HepG2 (cell line): Measurements from ENCODE around the gene PRKN. TPM values are rescaled to one million over a fixed set of nuclear protein-coding genes. Genes with fewer than 3 reads are reported as not detected.

ENCODE experiments used
- ATAC-seq: fragments of 200-7000 bp; cut with Tn5 transposase; 3 replicates; pipeline ENCODE4 v1.9.1; 2020; ENCODE audit warnings: mild to moderate bottlenecking, moderate library complexity
- BruUV-seq: library from RNA; stranded (reverse); fragments of 400-500 nt; replicated peaks from 2 replicates; lab custom pipeline; 2021; lab: Mats Ljungman, UMichigan
- CTCF ChIA-PET: fragments of 300-600 bp; formaldehyde crosslinking; extraction: SDS; loops from one replicate; lab custom pipeline; 2021; ENCODE audit warnings: low total read pairs, inconsistent platforms, low intra/inter-chr PET ratio; lab: Yijun Ruan, JAX
- POLR2A ChIA-PET: fragments of 350-600 bp; sonication (Branson Sonifier 250); formaldehyde crosslinking; loops from one replicate; lab custom pipeline; 2020; ENCODE audit warnings: antibody characterized with exemption, inconsistent platforms; lab: Yijun Ruan, JAX
- DNase-seq: peaks from one replicate; pipeline ENCODE4 v3.0.0-alpha.2; 2015; ENCODE audit warnings: low spot score
- FAIRE-seq: peaks from 3 replicates; lab custom pipeline; 2011; peaks lifted over from hg19 to GRCh38; lab: Jason Lieb, UNC
- H2AFZ ChIP-seq: one replicate; pipeline ENCODE4 v1.6.1; 2011; ENCODE audit warnings: low read length, inconsistent platforms
- H3K27ac ChIP-seq: fragments of 300-600 bp; 3 replicates; pipeline ENCODE4 v1.8.0; 2011; ENCODE audit warnings: mixed run types, mild to moderate bottlenecking, mixed read lengths, low read length, inconsistent platforms; ENCODE audit not compliant: insufficient read depth; ENCODE audit errors: extremely low read length
- H3K27me3 ChIP-seq, 2 experiments: fragments of 200-600 bp in 1 of 2; 2 replicates in 1 of 2; 3 replicates in 1 of 2; pipeline versions ENCODE4 v1.6.0 to v1.8.0; 2011; ENCODE audit warnings: low read length in 2 of 2, mild to moderate bottlenecking in 2 of 2, moderate library complexity in 2 of 2, inconsistent platforms in 1 of 2; ENCODE audit not compliant: insufficient read depth in 2 of 2, control insufficient read depth in 1 of 2
- H3K36me3 ChIP-seq, 2 experiments: fragments of 200-600 bp in 1 of 2; replicated peaks in 1 of 2; 2 replicates in 1 of 2; 3 replicates in 1 of 2; pipeline versions ENCODE4 v1.5.1 to v1.8.0; 2011; ENCODE audit warnings: low read length in 2 of 2, inconsistent platforms in 1 of 2; ENCODE audit not compliant: insufficient read depth in 2 of 2, control insufficient read depth in 1 of 2
- H3K4me1 ChIP-seq: 2 replicates; pipeline ENCODE4 v1.5.1; 2012; ENCODE audit warnings: low read length, inconsistent platforms; ENCODE audit not compliant: insufficient read depth
- H3K4me2 ChIP-seq: 2 replicates; pipeline ENCODE4 v1.6.0; 2011; ENCODE audit warnings: low read depth, low read length, inconsistent platforms
- H3K4me3 ChIP-seq, 3 experiments: fragments of 200-600 bp in 1 of 3; sonication (generic), shearing (Covaris generic) in 1 of 3; replicated peaks in 1 of 3; 2 replicates each; pipeline ENCODE4 v1.5.1; 2011 to 2016; ENCODE audit warnings: low read length in 3 of 3, inconsistent platforms in 2 of 3, low read depth in 2 of 3, mild to moderate bottlenecking in 2 of 3, control low read depth in 1 of 3, mixed read lengths in 1 of 3; ENCODE audit not compliant: insufficient read depth in 1 of 3
- H3K79me2 ChIP-seq: one replicate; pipeline ENCODE4 v1.6.1; 2011; ENCODE audit warnings: low read length, inconsistent platforms; ENCODE audit not compliant: insufficient read depth
- H3K9ac ChIP-seq: 2 replicates; pipeline ENCODE4 v1.6.0; 2011; ENCODE audit warnings: mild to moderate bottlenecking, low read depth, low read length, inconsistent platforms; ENCODE audit not compliant: insufficient read depth
- H3K9me3 ChIP-seq: 2 replicates; pipeline ENCODE4 v1.5.1; 2012; ENCODE audit warnings: mild to moderate bottlenecking, low read length
- H4K20me1 ChIP-seq: 2 replicates; pipeline ENCODE4 v1.6.0; 2011; ENCODE audit warnings: inconsistent platforms, mild to moderate bottlenecking, low read length, moderate library complexity; ENCODE audit not compliant: insufficient read depth
- CHCHD3 ChIP-seq: sonication (generic); formaldehyde crosslinking; IDR thresholded peaks from 2 replicates; pipeline ENCODE4 v1.8.0; 2022; ENCODE audit warnings: mild to moderate bottlenecking, missing genetic modification reagents, moderate library complexity
- DNMT1 ChIP-seq: sonication (generic); formaldehyde crosslinking; IDR thresholded peaks from 2 replicates; pipeline ENCODE4 v1.5.1; 2020; ENCODE audit warnings: mild to moderate bottlenecking, missing genetic modification reagents
- EEA1 ChIP-seq: sonication (generic); formaldehyde crosslinking; IDR thresholded peaks from 2 replicates; pipeline ENCODE4 v1.5.1; 2020; ENCODE audit warnings: mild to moderate bottlenecking, missing genetic modification reagents, borderline replicate concordance
- HOXA3 ChIP-seq: sonication (generic); formaldehyde crosslinking; IDR thresholded peaks from 2 replicates; pipeline ENCODE4 v1.5.0; 2020; ENCODE audit warnings: missing genetic modification reagents
- KLF11 ChIP-seq: IDR thresholded peaks from 2 replicates; pipeline ENCODE4 v1.6.1; 2016; ENCODE audit warnings: missing compliant biosample characterization
- SPEN ChIP-seq: sonication (generic); formaldehyde crosslinking; IDR thresholded peaks from 2 replicates; pipeline ENCODE4 v1.5.1; 2020; ENCODE audit warnings: low read depth, mild to moderate bottlenecking, missing genetic modification reagents
- TIGD3 ChIP-seq: sonication (generic); formaldehyde crosslinking; IDR thresholded peaks from 2 replicates; pipeline ENCODE4 v1.5.1; 2020; ENCODE audit warnings: mild to moderate bottlenecking, missing genetic modification reagents, borderline replicate concordance
- ZNF234 ChIP-seq: sonication (generic); formaldehyde crosslinking; conservative IDR thresholded peaks from 2 replicates; pipeline ENCODE4 v1.5.1; 2020; ENCODE audit warnings: mild to moderate bottlenecking, missing genetic modification reagents
- ZNF337 ChIP-seq: sonication (generic); formaldehyde crosslinking; IDR thresholded peaks from 2 replicates; pipeline ENCODE4 v1.5.1; 2020; ENCODE audit warnings: missing genetic modification reagents, low read depth, mild to moderate bottlenecking, borderline replicate concordance
- WGBS: methylation state at CpG from one replicate; pipeline ENCODE4 v1.1.6; 2017; ENCODE audit warnings: low lambda C conversion rate; 5-methylcytosine and 5-hydroxymethylcytosine counted together
- in situ Hi-C: cut with HindIII; loops from 2 replicates; pipeline ENCODE4 v1.10.0; 2017; ENCODE audit warnings: low pct_unique_long_range_greater_than_20kb; ENCODE audit not compliant: extremely low pct_ligation_motif_present
- intact Hi-C: fragments of 100-400 bp; cut with micrococcal nuclease; formaldehyde crosslinking; loops from one replicate; pipeline ENCODE4 v1.10.0; 2022; ENCODE audit not compliant: unreplicated experiment
- polyA plus RNA-seq, 8 experiments: library from polyadenylated mRNA; depleted of rRNA in 3 of 8; stranded (reverse) in 7 of 8; unstranded in 1 of 8; fragments of >200 nt; fragmentation: Illumina TruSeq in 4 of 8; extraction: Trizol in 4 of 8; gene quantifications; 2 replicates each; pipeline versions ENCODE4 v1.2.1 to v1.2.3, GENCODE V29; 2011 to 2016; ENCODE audit warnings: low read depth in 4 of 8, missing spikeins in 1 of 8, mixed read lengths in 1 of 8; ENCODE audit not compliant: insufficient read depth in 1 of 8
- total RNA-seq, 5 experiments: library from RNA; depleted of rRNA; stranded (reverse); fragments of >200 nt; fragmentation: Illumina TruSeq; extraction: Trizol; gene quantifications; 2 replicates each; pipeline ENCODE4 v1.2.3, GENCODE V29; 2016; ENCODE audit warnings: low read depth in 1 of 5
- TF ChIP-seq, protein P1 (sequence below): sonication (generic); formaldehyde crosslinking; IDR thresholded peaks from 2 replicates; pipeline ENCODE4 v1.8.0; 2022; ENCODE audit warnings: missing genetic modification reagents, mild to moderate bottlenecking, inconsistent platforms, borderline replicate concordance
- TF ChIP-seq, protein P2 (sequence below), 2 experiments: sonication (generic) in 1 of 2; formaldehyde crosslinking in 1 of 2; IDR thresholded peaks; 2 replicates each; pipeline versions ENCODE4 v1.4.0 to v1.6.1; 2018 to 2020; ENCODE audit warnings: missing genetic modification reagents in 2 of 2, borderline replicate concordance in 1 of 2, low read depth in 1 of 2, mild to moderate bottlenecking in 1 of 2, missing biosample characterization in 1 of 2

Gene PRKN
- total and polyA plus RNA-seq, 2 of the 13 experiments (the other 11 are each of a cell fraction or from before 2014, with no cell fraction given), result 0.31 to 0.44 TPM

- Histone ChIP-seq H3K9me3 (no peaks in the 10 kb centered on the region; the same call in 1 of the 2 replicates), H4K20me1 (no peaks in the 10 kb centered on the region), H3K4me3 (no peak overlapping the region), H2AFZ (no peak overlapping the region), H3K36me3 (no peaks in the 10 kb centered on the region)
- CTCF ChIA-PET, result no interaction called here
- no peak for FAIRE-seq
- in situ Hi-C loops, result no loop called here
- BruUV-seq, result no TSS peak
- TF ChIP-seq EEA1, result no peak
- TF ChIP-seq HOXA3 (CRISPR knock-in tag), result no peak
- TF ChIP-seq DNMT1, result no peak
- TF ChIP-seq, all 625 proteins: peak for 0
- WGBS, result 43% methylated on average over 2 of the region's 2 CpGs
- Histone ChIP-seq H3K27me3 (no peaks in the 10 kb centered on the region), H3K9ac (no peak overlapping the region), H3K4me1 (no peaks in the 10 kb centered on the region), H3K79me2 (no peaks in the 10 kb centered on the region), H3K27ac (no peak overlapping the region), H3K4me2 (no peak overlapping the region)
- DNase-seq (no peak), ATAC-seq (no peak)
- intact Hi-C loops, result no loop called here
- POLR2A ChIA-PET, result no interaction called here
These were observed 532.1 kb downstream of the PRKN start for GRCh38 chr6:162195441-162195840.

GRCh38 chr6:162190981-162191380 is 536.6 kb downstream of the PRKN start:
- in situ Hi-C loops (no loop called here), intact Hi-C loops (no loop called here)
- Histone ChIP-seq H2AFZ (no peak overlapping the region), H3K9ac (no peak overlapping the region), H3K4me1 (no peaks in the 10 kb centered on the region), H4K20me1 (no peaks in the 10 kb centered on the region), H3K79me2 (no peaks in the 10 kb centered on the region), H3K4me3 (no peak overlapping the region), H3K27me3 (no peaks in the 10 kb centered on the region), H3K4me2 (no peak overlapping the region), H3K36me3 (no peaks in the 10 kb centered on the region), H3K27ac (no peak overlapping the region), H3K9me3 (no peaks in the 10 kb centered on the region; the same call in 1 of the 2 replicates)
- no TSS peak for BruUV-seq
- ChIA-PET CTCF (no interaction called here), POLR2A (no interaction called here)
- WGBS, result 22% methylated on average over 6 of the region's 6 CpGs
- ATAC-seq (no peak), DNase-seq (no peak), FAIRE-seq (no peak)
- no peak for TF ChIP-seq ZNF337 (CRISPR knock-in tag)
- no peak for TF ChIP-seq TIGD3 (CRISPR knock-in tag)
- TF ChIP-seq CHCHD3, result no peak
- TF ChIP-seq, protein P1, sequence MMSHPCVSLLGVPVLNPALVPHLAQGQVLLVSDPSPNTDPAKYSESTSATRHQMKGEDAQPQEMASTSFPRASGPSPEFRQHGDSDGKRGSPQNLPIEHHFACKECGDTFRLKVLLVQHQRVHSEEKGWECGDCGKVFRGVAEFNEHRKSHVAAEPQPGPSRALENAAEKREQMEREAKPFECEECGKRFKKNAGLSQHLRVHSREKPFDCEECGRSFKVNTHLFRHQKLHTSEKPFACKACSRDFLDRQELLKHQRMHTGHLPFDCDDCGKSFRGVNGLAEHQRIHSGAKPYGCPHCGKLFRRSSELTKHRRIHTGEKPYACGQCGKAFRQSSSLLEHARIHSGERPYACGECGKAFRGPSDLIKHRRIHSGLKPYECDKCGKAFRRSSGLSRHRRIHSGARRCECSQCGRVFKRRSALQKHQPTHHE, result no peak
- TF ChIP-seq HOXA3 (CRISPR knock-in tag), result no peak
- no peak for TF ChIP-seq ZNF234 (CRISPR knock-in tag)
- TF ChIP-seq KLF11, result no peak
- TF ChIP-seq SPEN (CRISPR knock-in tag), result no peak
- TF ChIP-seq, protein P2, sequence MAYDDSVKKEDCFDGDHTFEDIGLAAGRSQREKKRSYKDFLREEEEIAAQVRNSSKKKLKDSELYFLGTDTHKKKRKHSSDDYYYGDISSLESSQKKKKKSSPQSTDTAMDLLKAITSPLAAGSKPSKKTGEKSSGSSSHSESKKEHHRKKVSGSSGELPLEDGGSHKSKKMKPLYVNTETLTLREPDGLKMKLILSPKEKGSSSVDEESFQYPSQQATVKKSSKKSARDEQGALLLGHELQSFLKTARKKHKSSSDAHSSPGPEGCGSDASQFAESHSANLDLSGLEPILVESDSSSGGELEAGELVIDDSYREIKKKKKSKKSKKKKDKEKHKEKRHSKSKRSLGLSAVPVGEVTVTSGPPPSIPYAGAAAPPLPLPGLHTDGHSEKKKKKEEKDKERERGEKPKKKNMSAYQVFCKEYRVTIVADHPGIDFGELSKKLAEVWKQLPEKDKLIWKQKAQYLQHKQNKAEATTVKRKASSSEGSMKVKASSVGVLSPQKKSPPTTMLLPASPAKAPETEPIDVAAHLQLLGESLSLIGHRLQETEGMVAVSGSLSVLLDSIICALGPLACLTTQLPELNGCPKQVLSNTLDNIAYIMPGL (CRISPR knock-in tag; IDR thresholded peaks at IDR 0.05; ENCODE audit: borderline replicate concordance in 1 of 2, low read depth in 1 of 2), result no peak
